Neural cell (in vitro differentiated cells): ENCODE measurements around the gene PCDH17.

ENCODE experiments used
- CTCF ChIP-seq: fragments of 450-650 bp; IDR thresholded peaks from 2 replicates; pipeline ENCODE4 v1.5.1; 2014; ENCODE audit warnings: antibody characterized with exemption, mild to moderate bottlenecking, moderate library complexity; ENCODE audit not compliant: poor library complexity, severe bottlenecking
- POLR2AphosphoS5 ChIP-seq: IDR thresholded peaks from 2 replicates; pipeline ENCODE4 v1.6.1; 2012
- TAF1 ChIP-seq: IDR thresholded peaks from 2 replicates; pipeline ENCODE4 v1.6.1; 2012; ENCODE audit warnings: low read depth

GRCh38 chr13:57682128-57682716, 50.7 kb downstream of the PCDH17 start:
- no peak for TF ChIP-seq CTCF
- no peak for TF ChIP-seq POLR2AphosphoS5
- no peak for TF ChIP-seq TAF1
